Posterior vena cava (tissue), 2 donors: ENCODE measurements around the gene YAP1. TPM values are rescaled to one million over a fixed set of nuclear protein-coding genes. Genes with fewer than 3 reads are reported as not detected.

Experiments used
- DNase-seq: peaks from one replicate; pipeline ENCODE4 v3.0.0-alpha.2; 2020; ENCODE audit warnings: low spot score
- intact Hi-C, 2 donors: fragments of 100-400 bp; cut with DNase I; formaldehyde crosslinking; loops; one replicate each; pipeline versions ENCODE4 v1.14.1 to v1.14.2; 2022 to 2023
- total RNA-seq, 2 donors: library from RNA; stranded (reverse); fragmentation: NEBNext Ultra II Directional; extraction: Animal tissue kit (Norgen Biotek cat#: 25700); gene quantifications; one replicate each; pipeline ENCODE4 v1.2.1, GENCODE V29; 2021
- donor health status: DM: yes; HTN: yes; CAD: no.
- donor health status: DM: yes; HTN: yes; CAD: no.

The YAP1 gene
- total RNA-seq, 2 donors from 2014 or later, result 203 to 281 TPM

DNA sequence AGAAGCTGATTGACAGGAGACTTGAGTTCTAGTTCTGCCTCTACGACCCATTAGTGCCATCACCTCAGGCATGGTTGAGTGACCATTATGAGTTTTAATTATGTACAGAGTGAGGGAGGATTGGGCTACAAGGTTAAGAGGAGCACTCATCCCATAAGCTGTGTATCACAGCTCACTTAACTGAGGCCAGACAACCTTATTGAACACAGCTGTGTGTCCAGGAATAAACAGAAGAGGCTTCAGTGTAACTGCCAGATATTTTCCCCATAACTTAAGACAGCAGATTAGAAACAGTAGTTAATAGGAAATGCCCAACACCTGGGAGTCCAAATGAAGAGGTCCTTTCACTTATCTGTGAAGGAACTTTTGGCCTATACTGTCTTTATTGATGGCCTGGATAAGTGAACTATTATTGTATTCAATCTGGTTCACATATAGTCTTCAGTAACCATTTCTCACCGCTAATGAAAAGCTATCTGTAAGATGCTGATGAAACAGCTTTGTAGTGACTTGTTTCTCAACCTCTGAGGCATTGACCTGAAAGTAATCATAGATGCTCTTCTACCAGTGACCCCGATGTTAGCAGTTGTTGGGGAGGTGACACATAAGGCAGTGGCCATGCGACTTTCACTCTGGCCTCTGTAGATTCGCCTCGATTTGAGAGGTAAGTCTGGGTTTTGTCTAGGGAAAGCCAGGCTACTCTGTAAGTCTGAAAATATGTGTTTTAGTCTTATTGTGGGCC is 41.7 kb downstream of the YAP1 start:
- no peak for DNase-seq
- intact Hi-C loops, result no loop called here

DNA sequence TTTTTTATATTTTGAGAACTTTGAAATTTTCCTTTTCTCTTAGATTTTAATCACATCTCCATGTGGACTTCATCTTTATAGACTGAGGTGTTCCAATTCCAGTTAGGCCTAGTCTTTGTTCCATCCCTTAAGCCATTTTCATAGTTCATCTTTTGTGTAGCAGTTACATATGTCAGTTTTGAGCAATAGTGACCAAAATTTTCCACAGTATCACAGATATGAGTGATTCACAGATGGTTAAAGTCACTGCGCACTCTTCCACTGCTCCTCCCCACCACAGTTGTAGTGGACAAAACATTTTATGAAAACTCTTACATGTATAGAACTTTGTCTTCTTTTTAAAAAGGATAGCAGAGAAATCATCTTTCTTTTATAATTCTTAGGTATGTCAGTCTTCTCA is 42.8 kb downstream of the YAP1 start:
- intact Hi-C loops, result no loop called here

DNA sequence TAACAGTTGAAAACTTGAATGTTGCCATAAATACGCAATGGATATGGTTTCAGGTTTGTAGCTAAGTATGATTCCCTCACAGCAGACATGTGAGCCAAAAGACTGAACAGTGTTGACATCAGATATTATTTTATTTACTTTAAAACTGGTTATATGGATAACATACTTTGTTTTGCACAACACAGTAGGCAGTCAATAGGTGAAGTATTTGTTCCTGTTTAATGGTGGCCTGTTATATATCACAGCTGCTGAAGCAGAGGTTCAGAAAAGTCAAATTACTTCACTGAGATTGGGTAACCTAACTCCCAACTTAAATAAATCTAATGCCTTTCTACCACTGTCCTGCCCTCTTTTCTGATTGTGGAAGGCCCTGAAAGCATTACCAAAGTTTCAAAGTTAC is 44.6 kb downstream of the YAP1 start:
- intact Hi-C loops, result no loop called here
- no peak for DNase-seq

More for the DNA sequence above, 42.8 kb downstream of the YAP1 start:
- no peak for DNase-seq

DNA sequence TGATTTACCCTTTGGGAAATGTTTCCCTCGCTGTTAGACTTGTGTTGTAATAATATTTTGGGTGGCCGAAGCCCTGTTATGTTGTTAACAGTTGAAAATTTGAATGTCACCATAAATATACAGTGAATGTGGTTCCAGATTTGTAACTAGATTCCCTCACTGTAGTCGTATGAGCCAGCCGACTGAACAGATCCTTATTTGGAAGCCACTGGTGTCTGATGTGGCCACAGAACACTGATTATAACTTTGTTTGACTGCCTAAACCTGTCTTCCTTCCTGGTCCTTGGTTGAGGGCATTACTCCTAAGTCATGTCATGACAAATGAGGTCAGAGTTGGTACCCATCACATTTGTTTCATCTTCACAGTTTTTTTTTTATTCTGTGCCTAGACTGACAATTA is 45.4 kb downstream of the YAP1 start:
- DNase-seq, result no peak
- intact Hi-C loops, result no loop called here

DNA sequence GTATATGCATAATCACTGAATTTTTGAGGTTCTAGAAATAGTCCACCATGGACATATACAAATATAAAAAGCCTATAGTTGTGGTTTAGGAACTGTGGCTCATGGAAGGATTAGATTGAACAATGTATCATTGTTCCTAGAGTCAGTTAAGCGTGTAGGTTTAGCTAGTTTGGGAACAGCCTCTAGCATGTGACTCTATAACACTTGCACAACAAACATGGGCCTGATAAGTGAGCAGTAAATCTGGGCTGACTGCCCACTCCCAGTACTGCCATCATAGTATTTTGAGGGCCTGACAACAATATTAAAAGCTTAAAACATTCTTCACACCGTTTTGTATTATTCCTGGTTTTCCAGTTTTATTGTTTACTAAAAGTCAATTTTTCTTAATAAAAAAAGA is 47.0 kb downstream of the YAP1 start:
- DNase-seq, result no peak
- intact Hi-C loops, result no loop called here

DNA sequence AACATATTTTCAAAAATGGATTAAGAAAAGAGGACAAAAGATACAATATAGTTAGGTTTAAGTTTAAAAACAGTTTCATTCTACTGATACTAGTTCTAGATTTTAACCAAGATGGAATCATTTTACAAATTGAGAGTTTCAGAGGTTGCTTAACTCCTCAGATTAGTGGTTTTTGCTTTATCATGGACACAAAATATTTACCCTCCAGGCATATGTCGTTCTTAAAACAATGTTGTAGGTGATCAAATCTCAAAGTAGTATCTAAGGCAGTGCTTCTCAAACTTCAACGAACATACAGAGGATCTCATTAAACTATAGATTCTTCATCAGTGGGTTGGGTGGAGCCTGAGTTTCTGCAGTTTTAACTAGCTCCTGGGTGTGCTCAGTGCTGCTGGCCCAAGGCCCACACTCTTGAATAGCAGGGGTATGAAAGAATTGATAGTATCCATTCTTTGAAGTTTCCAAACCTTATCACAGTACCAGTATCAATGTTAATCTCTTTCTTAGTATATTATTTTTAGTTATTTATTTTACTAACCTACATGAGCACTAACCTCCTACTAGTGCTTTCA is 48.0 kb downstream of the YAP1 start:
- DNase-seq, result no peak
- intact Hi-C loops, result no loop called here

DNA sequence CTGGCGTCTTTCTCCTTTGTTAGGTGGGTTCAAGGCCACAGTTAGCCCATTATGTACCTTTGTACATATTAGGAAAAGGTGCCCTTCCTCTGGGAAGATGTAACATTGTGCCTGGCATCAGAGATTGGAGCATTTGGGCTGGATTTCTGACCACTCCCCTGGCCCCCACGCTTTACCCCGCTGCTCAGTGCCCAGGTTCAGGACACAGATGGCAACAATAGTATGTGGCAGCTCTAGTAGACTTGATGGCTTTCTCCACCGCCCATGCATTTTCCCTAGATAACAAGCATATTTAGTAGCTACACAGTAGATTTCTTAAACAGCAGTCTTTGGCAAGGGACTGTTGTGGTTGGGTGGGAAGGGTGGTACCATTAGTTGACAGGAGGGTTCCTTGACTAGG is 53.1 kb downstream of the YAP1 start:
- intact Hi-C loops, result no loop called here
- no peak for DNase-seq

DNA sequence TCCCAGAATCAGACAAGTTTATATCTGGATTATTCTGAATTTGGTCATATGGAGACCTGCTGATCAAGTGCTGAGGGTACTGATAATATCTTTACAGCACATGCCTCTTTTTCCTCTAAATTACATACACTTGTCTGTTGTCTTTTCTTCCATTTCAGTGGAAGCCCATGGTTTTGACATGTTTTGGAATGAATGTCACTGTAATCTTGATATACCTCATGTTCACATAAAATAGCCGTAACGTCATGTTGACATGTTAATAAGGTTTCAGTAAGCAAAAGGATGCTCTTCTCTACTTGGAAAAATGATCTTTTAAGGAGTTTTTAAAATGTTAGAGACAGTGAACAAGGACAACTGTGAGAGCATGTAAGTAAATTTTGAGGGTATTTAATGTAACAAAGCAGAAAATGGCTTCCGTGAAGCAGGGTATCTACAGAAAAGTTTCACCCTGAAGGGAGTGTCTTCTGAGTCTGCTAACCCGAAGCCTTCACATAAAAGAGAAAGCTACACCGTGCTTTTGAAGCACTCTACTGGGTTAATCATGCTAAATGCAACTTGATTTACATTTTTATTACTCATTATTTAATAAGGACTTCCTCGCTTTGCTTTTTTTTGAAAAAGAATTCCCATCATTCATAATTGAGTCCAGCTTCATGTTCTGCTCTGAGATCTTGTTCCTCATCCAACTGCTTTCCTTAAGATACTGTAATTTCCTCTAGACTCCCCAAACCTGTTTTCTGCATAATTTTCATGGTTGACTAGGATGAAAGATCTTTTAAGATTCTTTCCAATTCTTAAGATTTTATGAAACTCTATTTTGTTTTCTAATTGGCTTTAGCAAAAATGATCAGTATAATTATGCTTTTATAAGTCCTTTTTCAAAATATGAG is 56.2 kb downstream of the YAP1 start:
- intact Hi-C loops, result no loop called here

DNA sequence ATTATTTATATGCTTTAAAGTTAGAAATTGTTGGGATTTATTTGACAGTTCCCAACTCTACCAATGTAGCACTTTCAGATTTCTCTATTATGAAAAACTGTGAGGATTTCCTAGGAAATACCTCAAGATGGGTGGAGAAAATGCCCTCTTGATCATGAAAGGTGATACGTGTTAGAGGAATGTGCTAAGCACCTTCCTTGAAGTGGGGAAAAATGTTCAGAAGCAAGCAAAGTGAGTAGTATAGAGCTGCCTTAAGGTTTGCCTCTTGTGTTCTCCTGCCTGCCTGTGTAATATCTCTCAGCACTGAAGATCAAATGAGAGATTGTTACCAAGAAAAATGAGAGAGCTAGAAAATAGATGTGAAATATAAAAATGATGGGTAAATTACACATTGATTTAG is 58.2 kb downstream of the YAP1 start:
- intact Hi-C loops, result no loop called here
- no peak for DNase-seq

More for the DNA sequence above, 56.2 kb downstream of the YAP1 start:
- no peak for DNase-seq

DNA sequence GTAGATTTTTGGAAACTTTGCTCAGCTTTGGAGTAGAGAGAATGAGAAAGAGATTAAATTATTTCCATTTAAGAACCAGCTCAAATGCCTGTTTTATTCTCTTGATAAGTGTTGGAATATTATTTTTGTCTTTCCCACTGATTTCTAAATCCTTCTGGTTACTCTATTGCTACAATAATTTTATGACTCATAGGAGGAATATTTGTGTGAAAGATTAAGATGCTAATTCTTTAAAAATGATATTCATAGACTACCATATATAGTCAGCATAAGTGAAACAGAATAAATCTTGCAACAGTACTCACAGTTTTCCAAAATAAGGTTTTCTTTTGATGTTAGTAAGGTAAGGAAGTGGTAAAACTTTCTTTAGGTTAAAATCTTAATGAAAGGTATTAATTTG is 60.9 kb downstream of the YAP1 start:
- DNase-seq, result no peak
- intact Hi-C loops, result loop anchor here (10.0 kb wide), 2 partner anchors 46 to 56 kb away; partner anchors contain the start of gene YAP1 (in 1 of the 2)

DNA sequence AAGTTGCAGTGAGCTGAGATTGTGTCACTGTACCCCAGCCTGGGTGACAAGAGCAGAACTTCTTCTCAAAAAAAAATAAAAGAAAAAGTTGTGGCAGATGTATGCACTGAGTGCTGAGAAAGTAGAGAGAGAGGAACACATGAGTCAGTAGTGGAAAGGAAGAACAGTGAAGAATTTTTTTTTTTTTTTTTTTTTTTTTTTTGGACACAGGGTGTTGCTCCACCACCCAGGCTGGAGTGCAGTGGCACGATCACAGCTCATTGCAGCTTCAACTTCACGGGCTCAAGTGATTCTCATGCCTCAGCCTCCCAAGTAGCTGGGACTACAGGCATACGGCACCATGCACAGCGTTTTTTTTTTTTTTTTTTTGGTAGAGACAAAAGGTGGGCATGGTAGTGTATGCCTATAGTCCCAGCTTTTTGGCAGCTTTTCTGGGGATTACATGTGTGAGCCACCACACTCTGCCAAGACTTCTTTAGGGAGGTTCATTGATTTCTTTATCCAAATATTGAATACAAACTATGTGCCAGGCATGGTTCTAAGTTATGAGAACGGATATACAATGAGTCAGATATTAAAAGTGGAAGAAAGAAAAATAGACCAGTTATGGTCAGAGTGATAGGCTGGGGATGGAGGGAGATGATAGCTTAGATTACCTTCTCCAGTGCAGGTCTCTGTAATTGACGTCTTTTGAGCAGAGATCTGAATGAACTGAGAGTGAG is 62.0 kb downstream of the YAP1 start:
- intact Hi-C loops, result loop anchor here (10.0 kb wide), 2 partner anchors 47 to 57 kb away; partner anchors contain the start of gene YAP1 (in 1 of the 2)
- peak; percentile 79 for DNase-seq

DNA sequence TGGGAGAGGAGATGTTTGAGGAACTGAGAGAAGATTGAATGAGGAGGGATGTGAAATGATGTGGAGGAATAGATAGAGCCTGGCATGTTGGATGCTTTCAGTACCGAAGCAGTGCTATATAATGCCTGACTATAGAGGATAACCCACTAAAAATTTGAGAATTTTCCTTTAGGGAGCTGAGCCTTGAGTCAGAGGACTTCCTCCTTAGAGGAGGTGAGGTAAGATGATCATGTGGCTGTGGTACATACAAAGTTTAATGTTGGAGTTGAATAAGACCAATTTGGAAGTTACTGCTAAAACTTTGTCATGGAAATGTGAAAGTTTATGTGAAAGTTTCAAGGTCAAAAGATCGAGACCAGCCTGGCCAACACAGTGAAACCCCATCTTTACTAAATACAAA is 66.9 kb downstream of the YAP1 start:
- intact Hi-C loops, result loop anchor here (5.0 to 10.0 kb wide), 3 partner anchors 40 to 62 kb away; partner anchors contain the start of gene YAP1 (in 1 of the 2)
- no peak for DNase-seq

DNA sequence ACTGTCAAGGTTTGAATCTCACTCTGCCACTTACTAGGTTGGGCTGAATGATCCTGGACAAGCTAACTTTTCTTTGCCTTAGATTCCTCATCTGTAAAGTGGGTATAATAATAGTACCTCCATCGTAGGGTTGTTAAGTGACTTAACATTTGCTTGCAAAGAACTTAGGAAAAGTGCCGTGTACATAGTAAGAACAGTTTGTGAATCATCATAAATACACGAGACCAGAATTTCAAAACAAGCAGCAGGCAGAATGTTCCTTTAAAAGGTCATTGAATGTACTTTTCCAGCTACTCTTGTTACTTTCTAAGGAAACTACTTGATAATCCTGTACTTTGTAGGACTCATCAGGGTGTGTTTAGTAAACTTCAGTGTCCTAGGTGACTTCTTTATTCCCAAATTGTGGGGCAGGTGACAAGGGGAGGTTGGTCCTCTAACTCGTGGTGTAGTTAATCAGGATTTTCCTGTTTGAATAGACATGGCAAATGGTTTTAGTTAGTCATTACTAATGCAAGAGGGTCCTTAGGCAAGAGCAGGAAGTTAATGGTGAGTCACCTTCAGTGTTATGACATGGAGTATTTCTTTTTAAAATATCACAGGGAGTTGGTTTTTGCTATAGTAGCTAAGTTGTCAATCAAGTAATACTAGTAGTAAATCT is 67.9 kb downstream of the YAP1 start:
- DNase-seq, result no peak
- intact Hi-C loops, result loop anchor here (5.0 to 10.0 kb wide), 3 partner anchors 41 to 63 kb away; partner anchors contain the start of gene YAP1 (in 1 of the 2)

DNA sequence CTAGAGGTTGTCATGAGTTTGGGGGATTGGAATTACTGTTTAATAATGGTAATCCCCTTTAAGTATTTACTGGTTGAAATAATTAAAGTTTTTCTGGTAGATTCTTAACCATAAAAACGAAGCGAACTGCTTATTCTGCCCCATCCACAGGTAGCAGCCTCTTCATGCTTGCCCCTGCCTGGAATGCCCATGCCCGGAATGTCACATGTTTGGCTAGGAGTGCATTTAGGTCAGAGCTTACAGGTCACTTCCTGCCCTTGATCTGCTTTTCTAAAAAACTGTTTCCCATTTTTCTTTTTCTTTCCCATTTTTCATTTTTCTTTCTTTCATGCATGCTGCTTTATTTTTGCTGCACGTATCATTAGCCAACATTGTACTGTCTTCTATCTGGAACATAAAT is 69.1 kb downstream of the YAP1 start:
- intact Hi-C loops, result loop anchor here (5.0 to 10.0 kb wide), 3 partner anchors 42 to 65 kb away; partner anchors contain the start of gene YAP1 (in 1 of the 2)
- no peak for DNase-seq

DNA sequence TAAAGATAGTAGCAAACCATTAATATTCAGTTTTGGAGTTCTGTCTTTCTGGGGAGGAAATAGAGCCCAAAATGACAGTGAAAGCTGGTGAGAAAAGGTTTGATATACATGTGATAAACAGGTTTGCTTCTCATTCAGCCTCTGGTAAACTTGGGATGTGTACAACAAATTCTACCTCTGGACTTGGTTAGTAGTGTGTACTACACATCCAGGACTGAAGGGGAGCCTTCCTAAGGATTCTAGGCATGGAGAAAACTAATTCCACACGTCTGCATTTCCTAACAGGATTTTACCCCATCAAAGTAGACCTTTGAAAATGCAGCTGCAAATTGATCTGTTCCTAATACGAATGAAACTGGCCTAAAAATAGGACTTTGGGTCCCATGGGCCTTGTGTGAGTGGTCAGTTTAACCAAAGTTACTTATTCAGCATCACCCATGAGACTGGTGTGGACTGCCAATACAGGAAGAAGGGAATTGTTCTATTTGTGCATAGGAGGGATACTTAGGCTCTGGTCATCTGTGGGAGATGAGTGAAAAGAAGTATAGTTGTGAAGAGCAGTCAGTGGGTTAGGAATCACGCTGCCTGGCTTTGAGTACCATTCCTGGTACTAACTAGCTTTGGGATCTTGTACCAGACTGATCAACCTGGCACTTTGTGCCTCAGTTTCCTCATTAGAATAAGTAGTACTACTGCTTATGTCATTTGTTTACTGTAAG is 74.2 kb downstream of the YAP1 start:
- intact Hi-C loops, result no loop called here
- no peak for DNase-seq

DNA sequence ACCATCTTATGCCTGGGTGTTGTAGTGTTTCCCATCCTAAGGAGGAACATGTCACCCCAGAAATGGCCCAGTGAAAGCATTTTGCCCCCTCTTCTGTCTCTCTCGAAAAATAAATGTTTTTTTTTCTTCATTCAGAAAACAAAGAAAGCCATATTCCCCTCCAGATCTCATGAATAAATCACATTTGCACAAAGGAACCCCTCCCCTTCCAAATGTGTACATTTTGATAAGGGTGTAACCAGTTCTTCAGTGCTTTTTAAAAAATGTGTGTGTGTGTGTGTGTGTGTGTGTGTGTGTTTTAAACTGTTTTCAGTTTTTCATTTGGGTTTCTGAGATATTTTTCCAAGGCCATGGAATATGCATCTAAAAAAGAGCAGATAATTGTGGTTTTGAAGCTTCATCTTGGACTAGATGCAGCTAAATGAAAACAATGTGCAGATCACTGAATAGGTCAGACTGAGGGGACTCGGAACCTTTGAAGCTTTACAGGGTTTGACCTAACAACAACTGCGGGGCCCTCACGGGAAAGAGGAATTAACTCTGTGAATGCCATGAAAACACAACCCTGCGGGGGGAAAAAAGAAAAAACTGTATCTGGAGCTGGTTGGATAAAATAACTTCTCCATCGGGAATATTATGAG is 76.4 kb downstream of the YAP1 start:
- DNase-seq, result no peak
- intact Hi-C loops, result no loop called here

DNA sequence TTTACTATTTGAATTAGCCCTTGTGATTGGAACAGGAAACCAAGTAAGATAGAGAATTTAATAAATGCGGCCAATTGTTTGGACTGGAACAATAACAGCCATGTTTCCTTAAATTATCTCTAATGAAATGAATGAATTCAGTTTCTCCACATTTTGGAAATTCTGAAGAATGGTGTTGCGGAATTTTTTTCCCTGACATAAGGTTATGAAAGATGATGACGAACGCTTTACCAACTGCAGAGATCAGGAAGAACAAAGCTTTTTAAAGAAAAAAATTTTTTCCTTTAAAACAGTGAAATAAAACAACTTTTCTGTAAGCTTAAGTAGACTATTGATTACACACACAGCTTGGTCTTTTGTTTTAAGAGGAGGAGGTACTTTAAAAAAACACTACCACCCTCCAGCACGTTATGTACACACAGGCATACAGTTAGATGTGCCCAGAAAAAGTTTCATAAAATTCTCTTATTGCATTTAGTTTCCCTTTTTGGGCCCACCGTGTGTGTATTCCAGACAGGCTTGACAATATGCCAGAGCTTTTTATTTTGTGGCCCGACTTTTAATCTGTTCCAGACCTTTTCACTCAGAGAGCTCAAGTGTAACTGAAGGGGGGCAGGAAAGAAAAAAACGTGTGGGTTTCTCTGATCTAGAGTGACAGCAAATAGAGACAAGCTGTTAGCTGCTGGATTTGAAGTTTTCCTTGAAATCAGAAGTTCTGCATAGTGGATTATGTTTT is 77.3 kb downstream of the YAP1 start:
- intact Hi-C loops, result no loop called here
- no peak for DNase-seq
